Stimulated activated CD8-positive, alpha-beta memory T cell treated with anti-CD3 and anti-CD28 coated beads, Interleukin-7, amount 100 ng/mL, for 1 hour (primary cell): ENCODE data around the gene PLEKHG5.
A peak's percentile ranks its signal among the peaks of the same experiment; 100 is the strongest.
"Not testable (repeated sequence)": the region's sequence is repeated elsewhere in the genome, so short reads cannot be mapped to it uniquely, and the experiment has no call there.

ENCODE experiments used
- DNase-seq, 2 donors: peaks; one replicate each; pipeline ENCODE4 v3.0.0-alpha.2; 2020; ENCODE audit warnings: low read depth in 2 of 2

The PLEKHG5 gene

GRCh38 chr1:6495540-6496364 lies 4.3 kb upstream of the PLEKHG5 start:
- no peak for DNase-seq

- DNase-seq, result no peak
Measured at GRCh38 chr1:6495041-6495441, 3.6 kb upstream of the PLEKHG5 start.

- no peak for DNase-seq
Measured at GRCh38 chr1:6494627-6495026, 3.2 kb upstream of the PLEKHG5 start.

- DNase-seq, result not testable (repeated sequence)
Measured at GRCh38 chr1:6493834-6494223, 2.4 kb upstream of the PLEKHG5 start.

GRCh38 chr1:6491966-6492365 lies 499 bp upstream of the PLEKHG5 start:
- no peak for DNase-seq

GRCh38 chr1:6491081-6491449 lies 402 bp downstream of the PLEKHG5 start:
- DNase-seq, result no peak

- peak in 1 of 2 donors; percentile 19 for DNase-seq
Measured at GRCh38 chr1:6490181-6491080, 1.0 kb downstream of the PLEKHG5 start.

- peak; percentile 40 to 55 for DNase-seq
Measured at GRCh38 chr1:6489799-6490180, 1.7 kb downstream of the PLEKHG5 start.

GRCh38 chr1:6489383-6489765 lies 2.1 kb downstream of the PLEKHG5 start:
- DNase-seq, result no peak

GRCh38 chr1:6488602-6489382 lies 2.7 kb downstream of the PLEKHG5 start:
- no peak for DNase-seq

- DNase-seq, result no peak
Measured at GRCh38 chr1:6487804-6488484, 3.5 kb downstream of the PLEKHG5 start.

- peak; percentile 63 to 84 for DNase-seq
Measured at GRCh38 chr1:6486433-6487011, 4.9 kb downstream of the PLEKHG5 start.

- DNase-seq, result no peak
Measured at GRCh38 chr1:6485168-6486101, 6.0 kb downstream of the PLEKHG5 start.

GRCh38 chr1:6484826-6485167 lies 6.7 kb downstream of the PLEKHG5 start:
- DNase-seq, result no peak

- no peak for DNase-seq
Measured at GRCh38 chr1:6483761-6484117, 7.7 kb downstream of the PLEKHG5 start.

GRCh38 chr1:6483017-6483760 lies 8.3 kb downstream of the PLEKHG5 start:
- DNase-seq, result no peak

- no peak for DNase-seq
Measured at GRCh38 chr1:6481820-6482219, 9.6 kb downstream of the PLEKHG5 start.

- no peak for DNase-seq
Measured at GRCh38 chr1:6477039-6477820, 14.2 kb downstream of the PLEKHG5 start.

GRCh38 chr1:6476483-6476882 lies 15.0 kb downstream of the PLEKHG5 start:
- no peak for DNase-seq
